ENCODE measurements around the gene PLXNA3. TPM values are rescaled to one million over a fixed set of nuclear protein-coding genes. Genes with fewer than 3 reads are reported as not detected.

PLXNA3 gene
- total RNA-seq, 4 donors from 2014 or later = 9.7 to 16.9 (median 11.3) TPM

- ATAC-seq (ENCODE audit: low FRiP score) (no peak), DNase-seq (ENCODE audit: low spot score) (no peak)
- TF ChIP-seq CTCF (IDR thresholded peaks at IDR 0.05) = no peak
Observed at GRCh38 chrX:154441564-154441963, 16.5 kb upstream of the PLXNA3 start.

GRCh38 chrX:154441984-154442707, 15.9 kb upstream of the PLXNA3 start:
- no peak for DNase-seq (ENCODE audit: low spot score)
- no peak for ATAC-seq (ENCODE audit: low FRiP score)
- TF ChIP-seq CTCF (IDR thresholded peaks at IDR 0.05) = no peak

- DNase-seq (ENCODE audit: low spot score) (no peak), ATAC-seq (ENCODE audit: low FRiP score) (no peak)
Observed at GRCh38 chrX:154443479-154443910, 14.6 kb upstream of the PLXNA3 start.

GRCh38 chrX:154443992-154444754, 13.9 kb upstream of the PLXNA3 start, which contains the start of gene FAM50A:
Gene FAM50A, plus strand, starts transcription at chrX:154444141. Its CDS starts 95 bp downstream, at chrX:154444236.
- no peak for DNase-seq (ENCODE audit: low spot score)
- peak; percentile 82 for ATAC-seq (ENCODE audit: low FRiP score)
- TF ChIP-seq CTCF (IDR thresholded peaks at IDR 0.05) = no peak

More at GRCh38 chrX:154443479-154443910, 14.6 kb upstream of the PLXNA3 start:
- no peak for TF ChIP-seq CTCF (IDR thresholded peaks at IDR 0.05)

GRCh38 chrX:154444755-154445246, 13.3 kb upstream of the PLXNA3 start:
- DNase-seq (ENCODE audit: low spot score) (no peak), ATAC-seq (ENCODE audit: low FRiP score) (no peak)
- TF ChIP-seq CTCF (IDR thresholded peaks at IDR 0.05) = no peak

- no peak for TF ChIP-seq CTCF (IDR thresholded peaks at IDR 0.05)
- DNase-seq (ENCODE audit: low spot score) = no peak
- no peak for ATAC-seq (ENCODE audit: low FRiP score)
Observed at GRCh38 chrX:154445776-154446175, 12.3 kb upstream of the PLXNA3 start.

Measured in omental fat pad (tissue), 4 donors.